ENCODE results near the gene PLVAP. TPM values are rescaled to one million over a fixed set of nuclear protein-coding genes. Genes with fewer than 3 reads are reported as not detected.

The PLVAP gene
- total and polyA plus RNA-seq, 8 donors = 14.0 to 59.5 (median 20.3) TPM

DNA sequence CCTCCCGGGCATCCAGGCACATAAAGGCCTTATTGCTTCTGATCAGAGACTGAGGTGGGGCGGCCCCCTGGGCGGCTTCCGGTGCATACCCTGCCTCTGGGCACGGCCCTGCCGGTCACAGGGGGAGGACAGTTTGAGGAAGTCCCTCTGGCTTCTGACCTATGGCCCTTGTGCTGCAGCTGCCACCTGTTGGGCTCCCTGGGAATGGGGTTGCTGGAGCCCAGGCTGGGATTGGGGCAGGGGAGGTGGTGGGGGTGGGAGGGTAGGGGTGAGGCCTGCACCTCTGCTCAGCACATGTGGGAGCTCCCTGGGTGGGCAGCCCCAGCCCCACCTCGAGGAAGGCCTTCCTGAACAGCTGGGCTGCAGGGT lies 53.2 kb downstream of the PLVAP start:
- TF ChIP-seq, protein P1, sequence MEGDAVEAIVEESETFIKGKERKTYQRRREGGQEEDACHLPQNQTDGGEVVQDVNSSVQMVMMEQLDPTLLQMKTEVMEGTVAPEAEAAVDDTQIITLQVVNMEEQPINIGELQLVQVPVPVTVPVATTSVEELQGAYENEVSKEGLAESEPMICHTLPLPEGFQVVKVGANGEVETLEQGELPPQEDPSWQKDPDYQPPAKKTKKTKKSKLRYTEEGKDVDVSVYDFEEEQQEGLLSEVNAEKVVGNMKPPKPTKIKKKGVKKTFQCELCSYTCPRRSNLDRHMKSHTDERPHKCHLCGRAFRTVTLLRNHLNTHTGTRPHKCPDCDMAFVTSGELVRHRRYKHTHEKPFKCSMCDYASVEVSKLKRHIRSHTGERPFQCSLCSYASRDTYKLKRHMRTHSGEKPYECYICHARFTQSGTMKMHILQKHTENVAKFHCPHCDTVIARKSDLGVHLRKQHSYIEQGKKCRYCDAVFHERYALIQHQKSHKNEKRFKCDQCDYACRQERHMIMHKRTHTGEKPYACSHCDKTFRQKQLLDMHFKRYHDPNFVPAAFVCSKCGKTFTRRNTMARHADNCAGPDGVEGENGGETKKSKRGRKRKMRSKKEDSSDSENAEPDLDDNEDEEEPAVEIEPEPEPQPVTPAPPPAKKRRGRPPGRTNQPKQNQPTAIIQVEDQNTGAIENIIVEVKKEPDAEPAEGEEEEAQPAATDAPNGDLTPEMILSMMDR (IDR thresholded peaks at IDR 0.05) = no peak
- H3K4me1 ChIP-seq = peaks cover 0 to 26% of the 10 kb centered on the region in 2 donors
- no peaks in the 10 kb centered on the region for H3K9me3 ChIP-seq
- ATAC-seq (no peak), DNase-seq (no peak)
- peaks cover 0 to 47% of the 10 kb centered on the region in 2 donors for H3K36me3 ChIP-seq
- peaks cover 0 to 17% of the 10 kb centered on the region in 2 donors for H3K27me3 ChIP-seq
- no peak overlapping the region for H3K27ac ChIP-seq
- intact Hi-C loops (cut with DNase I) = no loop called here
- no peak overlapping the region for H3K4me3 ChIP-seq

DNA sequence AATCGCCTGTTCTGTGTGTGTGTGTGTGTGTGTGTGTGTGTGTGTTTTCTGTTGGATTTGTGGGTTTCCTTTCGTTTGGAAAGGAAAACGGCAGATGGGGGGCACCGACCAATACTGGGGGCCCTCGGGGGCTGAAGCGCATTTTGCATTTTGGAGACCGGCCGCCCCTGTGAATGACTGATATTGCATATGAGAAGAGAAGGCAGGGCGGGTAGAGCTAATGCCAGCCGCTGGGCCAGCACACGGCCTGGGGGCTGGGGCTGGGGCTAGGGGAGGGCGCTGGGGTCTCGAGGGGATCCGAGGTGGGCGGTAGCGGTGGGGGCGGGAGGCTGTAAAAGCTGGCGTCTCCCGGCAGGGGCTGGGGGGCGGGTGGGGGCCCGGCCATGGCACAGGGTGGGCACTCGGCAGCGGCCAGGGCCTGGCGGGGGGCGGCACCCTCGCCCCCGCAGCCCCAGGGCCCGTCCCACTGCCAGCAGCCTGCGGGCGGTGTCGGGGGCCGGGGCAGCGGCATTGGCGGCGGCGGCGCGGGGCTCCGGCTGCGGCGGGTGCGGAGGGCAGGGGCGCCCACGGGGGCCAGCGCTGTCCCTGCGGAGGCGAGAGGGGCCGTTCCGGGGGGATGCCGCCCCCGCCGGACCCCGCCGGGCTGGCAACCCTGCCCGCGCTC lies 53.7 kb downstream of the PLVAP start:
- DNase-seq (no peak), ATAC-seq (no peak)
- H3K4me1 ChIP-seq = peaks cover 0 to 21% of the 10 kb centered on the region in 2 donors
- no peak overlapping the region for H3K4me3 ChIP-seq
- TF ChIP-seq, protein P1 (IDR thresholded peaks at IDR 0.05) = no peak
- H3K9me3 ChIP-seq = no peaks in the 10 kb centered on the region
- intact Hi-C loops (cut with DNase I) = no loop called here
- H3K36me3 ChIP-seq = peaks cover 0 to 52% of the 10 kb centered on the region in 2 donors
- H3K27ac ChIP-seq = no peak overlapping the region
- H3K27me3 ChIP-seq = peaks cover 0 to 11% of the 10 kb centered on the region in 2 donors

DNA sequence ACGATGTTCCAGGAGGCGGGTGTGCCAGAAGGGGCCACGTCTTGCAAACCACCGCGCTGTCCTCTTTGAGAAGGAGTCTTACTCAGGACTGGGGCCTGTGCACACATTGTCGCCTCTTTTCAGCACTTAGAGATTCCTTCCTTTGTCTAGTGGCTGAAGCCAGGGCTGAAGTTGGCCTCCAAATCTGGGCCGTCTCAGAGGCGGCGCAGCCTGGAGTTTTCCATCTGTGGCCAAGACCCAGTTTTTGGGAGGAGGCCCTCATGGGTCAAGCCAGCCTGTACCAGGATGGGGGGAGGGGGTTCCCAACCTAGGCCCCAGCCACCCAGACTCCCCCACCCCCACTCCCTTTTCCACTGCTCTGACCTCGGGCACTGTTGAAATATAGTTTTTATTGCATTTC lies 54.3 kb downstream of the PLVAP start:
- DNase-seq = no peak
- H3K9me3 ChIP-seq = no peaks in the 10 kb centered on the region
- intact Hi-C loops (cut with DNase I) = no loop called here
- H3K4me1 ChIP-seq = peaks cover 0 to 17% of the 10 kb centered on the region in 2 donors
- peaks cover 0 to 57% of the 10 kb centered on the region in 2 donors for H3K36me3 ChIP-seq
- no peak for ATAC-seq
- H3K4me3 ChIP-seq = no peak overlapping the region
- H3K27ac ChIP-seq = no peak overlapping the region
- TF ChIP-seq, protein P1 (IDR thresholded peaks at IDR 0.05) = no peak
- peaks cover 0 to 6% of the 10 kb centered on the region in 2 donors for H3K27me3 ChIP-seq

DNA sequence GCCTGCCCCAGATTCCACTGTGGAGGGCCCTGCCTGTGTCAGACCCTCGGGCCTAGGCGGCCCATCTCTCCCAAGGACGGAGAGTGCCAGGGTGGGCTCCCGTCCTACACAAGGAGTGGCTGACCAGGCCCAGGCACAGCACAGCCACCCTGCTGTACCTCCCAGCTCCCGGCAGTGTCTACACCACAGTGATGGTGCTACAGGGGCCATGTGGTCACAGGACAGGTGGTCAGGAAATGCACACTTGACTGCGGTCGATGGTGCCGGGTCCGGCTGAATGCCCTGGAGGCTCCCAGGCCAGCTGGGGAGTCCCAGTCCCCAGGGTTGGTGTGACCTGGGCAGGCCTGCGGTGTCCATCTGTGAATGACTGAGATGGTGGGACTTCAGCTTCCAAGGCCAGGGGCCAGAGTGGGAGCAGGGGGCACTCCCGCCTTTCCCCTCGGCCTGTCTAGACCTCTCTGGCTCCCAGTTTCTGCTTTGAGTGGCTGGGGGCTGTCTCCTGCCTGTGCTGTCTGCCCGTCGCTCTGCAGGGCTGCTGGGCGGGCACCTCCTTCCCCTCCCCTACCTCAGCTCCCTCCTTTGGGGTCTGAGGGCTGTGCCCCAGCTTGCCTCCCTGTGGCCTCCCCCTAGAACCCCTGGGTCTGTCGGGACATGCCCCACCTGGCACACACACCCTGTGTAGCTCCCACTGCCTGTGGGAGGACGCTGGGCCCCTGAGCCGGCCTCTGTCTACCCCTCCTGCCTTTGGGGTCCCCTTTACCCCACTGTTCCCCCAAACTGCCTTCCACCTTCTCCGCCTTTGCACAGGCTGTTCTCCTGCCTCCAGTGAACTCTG lies 55.3 kb downstream of the PLVAP start:
- intact Hi-C loops (cut with DNase I) = no loop called here
- TF ChIP-seq, protein P1 (IDR thresholded peaks at IDR 0.05) = no peak
- no peaks in the 10 kb centered on the region for H3K9me3 ChIP-seq
- ATAC-seq = no peak
- peaks cover 0 to 5% of the 10 kb centered on the region in 2 donors for H3K27me3 ChIP-seq
- DNase-seq = no peak
- H3K4me3 ChIP-seq = no peak overlapping the region
- peaks cover 0 to 59% of the 10 kb centered on the region in 2 donors for H3K36me3 ChIP-seq
- H3K4me1 ChIP-seq = peaks cover 0 to 20% of the 10 kb centered on the region in 2 donors
- H3K27ac ChIP-seq = no peak overlapping the region

DNA sequence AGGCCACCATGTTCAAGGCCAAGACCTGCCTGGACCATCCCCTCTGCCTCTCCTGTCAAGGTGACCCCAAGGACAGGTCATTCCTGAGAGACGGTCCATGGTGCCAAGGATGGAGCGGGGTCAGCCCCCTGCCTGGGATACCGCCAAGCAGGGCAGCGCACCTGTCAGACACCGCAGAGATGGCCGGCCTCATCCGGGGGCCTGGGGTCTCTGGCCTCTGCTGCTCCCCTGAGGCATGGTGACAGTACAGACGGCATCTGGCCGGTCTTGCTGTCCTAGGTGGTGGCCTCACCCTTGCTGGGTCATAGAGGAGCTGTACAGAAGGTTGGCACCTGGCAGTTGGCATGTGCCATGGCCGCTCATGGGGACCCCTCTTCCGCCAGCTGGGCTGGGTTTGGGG lies 56.7 kb downstream of the PLVAP start:
- H3K9me3 ChIP-seq = no peaks in the 10 kb centered on the region
- peaks cover 0 to 73% of the 10 kb centered on the region in 2 donors for H3K36me3 ChIP-seq
- no peak overlapping the region for H3K27ac ChIP-seq
- TF ChIP-seq, protein P1 (IDR thresholded peaks at IDR 0.05) = no peak
- H3K27me3 ChIP-seq = peaks cover 0 to 5% of the 10 kb centered on the region in 2 donors
- no peak overlapping the region for H3K4me3 ChIP-seq
- peaks cover 0 to 23% of the 10 kb centered on the region in 2 donors for H3K4me1 ChIP-seq
- intact Hi-C loops (cut with DNase I) = no loop called here
- no peak for ATAC-seq
- DNase-seq = no peak
